Fibroblast of skin of right quadriceps (primary cell): ENCODE results near the gene LEFTY1.

Source experiments
- DNase-seq: peaks from one replicate; pipeline ENCODE4 v3.0.0-alpha.2; 2013

LEFTY1 gene

DNA sequence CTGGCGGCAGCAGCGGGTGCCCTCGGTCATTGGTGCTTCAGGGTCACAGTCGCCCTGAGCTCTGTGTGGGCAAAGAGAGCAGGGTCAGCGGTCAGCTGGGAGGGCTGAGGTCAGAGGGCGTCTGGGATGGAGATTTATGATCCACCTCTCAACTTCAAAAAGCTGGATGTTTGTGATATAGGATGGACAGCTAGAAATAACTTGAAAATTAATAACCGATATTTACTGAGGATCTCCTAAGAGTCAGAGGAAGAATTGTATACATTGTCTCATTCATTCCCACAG is 2.0 kb downstream of the LEFTY1 start:
- DNase-seq = no peak

DNA sequence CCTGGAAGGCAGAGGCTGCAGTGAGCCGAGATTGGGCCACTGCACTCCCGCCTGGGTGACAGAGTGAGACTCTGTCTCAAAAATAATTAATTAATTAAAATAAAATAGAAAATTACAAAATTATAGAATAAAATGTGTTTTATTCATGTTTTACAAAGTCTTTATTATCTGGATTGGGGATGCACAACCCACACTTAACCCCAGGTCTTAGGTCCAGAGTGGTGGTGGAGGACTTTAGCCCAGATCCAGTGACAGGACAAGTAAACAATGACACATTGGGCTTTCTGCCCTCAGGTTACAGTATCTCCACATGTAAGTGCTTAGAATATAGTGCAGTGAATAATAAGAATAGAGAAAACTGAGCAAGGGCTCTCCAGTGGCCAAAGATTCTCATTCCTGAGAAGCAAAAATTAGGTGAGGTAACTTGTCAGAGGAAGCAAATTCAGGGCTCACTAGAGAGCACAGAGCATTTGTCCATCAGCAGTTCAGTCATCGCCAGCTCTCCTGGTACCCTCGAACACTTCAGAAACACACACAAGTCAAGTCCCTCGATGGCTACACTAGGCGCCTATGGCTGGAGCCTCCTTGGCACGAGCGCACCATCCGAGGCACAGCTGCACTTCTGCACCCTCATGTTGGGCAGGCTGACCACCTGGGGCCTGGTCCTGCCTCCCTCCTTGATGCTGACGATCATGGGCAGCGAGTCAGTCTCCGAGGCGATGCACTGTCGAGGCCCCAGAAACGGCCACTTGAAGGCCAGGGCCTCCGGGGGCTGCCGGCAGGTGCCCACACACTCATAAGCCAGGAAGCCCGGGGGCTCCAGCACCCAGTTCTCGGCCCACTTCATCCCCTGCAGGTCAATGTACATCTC is 2.6 kb downstream of the LEFTY1 start:
- no peak for DNase-seq

DNA sequence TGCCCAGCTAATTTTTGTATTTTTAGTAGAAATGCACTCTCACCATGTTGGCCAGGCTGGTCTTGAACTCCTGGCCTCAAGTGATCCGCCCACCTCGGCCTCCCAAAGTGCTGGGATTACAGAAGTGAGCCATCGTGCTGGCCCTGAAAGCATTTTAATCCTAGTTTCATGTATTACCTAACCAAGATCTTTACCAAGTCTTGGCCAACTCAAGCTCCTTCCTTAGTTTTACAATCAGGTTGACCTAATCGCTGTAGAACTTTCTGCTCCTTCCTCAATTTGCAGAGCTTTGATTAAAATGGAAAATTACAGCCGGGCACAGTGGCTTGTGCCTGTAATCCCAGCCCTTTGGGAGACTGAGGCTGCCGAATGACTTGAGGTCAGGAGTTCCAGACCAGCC is 3.6 kb downstream of the LEFTY1 start:
- no peak for DNase-seq

DNA sequence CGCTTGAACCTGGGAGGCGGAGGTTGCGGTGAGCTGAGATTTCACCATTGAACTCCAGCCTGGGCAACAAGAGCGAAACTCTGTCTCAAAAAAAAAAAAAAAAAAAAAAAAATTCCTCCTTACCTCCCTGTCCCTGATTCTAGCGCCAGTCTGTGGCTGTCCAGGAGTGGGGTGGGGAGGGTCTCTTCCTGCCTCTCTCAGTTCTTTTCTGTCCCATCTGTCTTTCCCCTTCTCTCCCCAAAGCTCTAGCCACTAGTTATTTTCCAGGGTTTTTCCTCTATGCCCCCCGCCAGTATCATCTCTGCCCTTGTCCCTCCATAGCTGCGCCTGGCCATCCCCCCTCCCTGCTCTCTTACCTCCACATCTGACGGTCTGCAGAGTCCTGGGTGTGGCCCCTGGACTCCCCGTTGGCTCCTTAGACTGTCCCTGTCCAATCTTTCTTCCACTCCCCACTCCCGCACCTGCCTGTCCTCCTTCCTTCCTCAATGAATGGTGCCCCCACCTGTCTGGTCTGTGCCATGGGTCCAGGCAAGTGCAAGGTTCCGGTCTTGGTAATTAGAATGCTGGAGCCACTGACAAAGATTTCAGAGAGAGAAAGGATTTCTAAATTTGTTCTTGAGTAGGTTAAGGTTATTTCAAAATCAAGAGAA is 5.2 kb downstream of the LEFTY1 start:
- no peak for DNase-seq

DNA sequence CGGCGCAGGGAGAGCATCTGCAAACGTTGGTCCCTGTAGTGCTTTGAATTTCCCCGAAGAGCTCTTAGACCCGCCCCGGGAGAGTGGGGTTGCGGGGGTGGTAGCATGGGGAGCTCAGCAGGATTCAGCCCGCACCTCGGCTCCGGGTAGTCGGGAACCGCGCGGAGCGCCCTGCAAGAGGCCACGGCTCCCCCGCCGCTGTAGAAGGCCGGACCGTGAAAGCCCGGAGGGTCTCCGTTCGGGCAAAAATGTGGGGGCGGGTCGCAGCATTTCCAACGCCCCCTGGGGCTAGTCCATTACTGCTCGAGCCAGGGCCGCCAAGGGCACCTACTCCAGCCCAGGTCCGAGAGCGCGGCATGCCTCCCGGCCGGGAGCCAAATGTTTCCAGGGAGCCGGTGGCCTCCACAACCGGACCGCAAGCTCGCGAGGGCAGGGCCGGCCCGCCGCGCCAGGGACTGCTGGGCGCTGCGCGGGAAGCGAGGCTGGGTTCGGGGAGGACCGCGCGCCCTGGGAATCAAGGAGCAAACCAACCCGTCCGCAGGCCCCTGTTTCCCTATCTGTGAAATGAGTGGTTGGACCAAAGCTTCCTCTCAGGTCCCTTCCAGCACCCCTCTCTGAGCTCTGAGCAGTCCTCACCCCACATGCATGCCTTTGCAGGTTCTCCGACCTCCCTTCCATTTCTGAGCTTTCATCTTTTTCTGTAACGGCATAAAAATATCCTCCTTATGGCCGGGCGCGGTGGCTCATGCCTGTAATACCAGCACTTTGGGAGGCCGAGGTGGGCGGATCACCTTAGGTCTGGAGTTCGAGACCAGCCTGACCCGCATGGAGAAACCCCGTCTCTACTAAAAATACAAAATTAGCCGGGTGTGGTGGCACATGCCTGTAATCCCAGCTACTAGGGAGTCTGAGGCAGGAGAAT is 6.0 kb downstream of the LEFTY1 start:
- DNase-seq = peak; percentile 28

DNA sequence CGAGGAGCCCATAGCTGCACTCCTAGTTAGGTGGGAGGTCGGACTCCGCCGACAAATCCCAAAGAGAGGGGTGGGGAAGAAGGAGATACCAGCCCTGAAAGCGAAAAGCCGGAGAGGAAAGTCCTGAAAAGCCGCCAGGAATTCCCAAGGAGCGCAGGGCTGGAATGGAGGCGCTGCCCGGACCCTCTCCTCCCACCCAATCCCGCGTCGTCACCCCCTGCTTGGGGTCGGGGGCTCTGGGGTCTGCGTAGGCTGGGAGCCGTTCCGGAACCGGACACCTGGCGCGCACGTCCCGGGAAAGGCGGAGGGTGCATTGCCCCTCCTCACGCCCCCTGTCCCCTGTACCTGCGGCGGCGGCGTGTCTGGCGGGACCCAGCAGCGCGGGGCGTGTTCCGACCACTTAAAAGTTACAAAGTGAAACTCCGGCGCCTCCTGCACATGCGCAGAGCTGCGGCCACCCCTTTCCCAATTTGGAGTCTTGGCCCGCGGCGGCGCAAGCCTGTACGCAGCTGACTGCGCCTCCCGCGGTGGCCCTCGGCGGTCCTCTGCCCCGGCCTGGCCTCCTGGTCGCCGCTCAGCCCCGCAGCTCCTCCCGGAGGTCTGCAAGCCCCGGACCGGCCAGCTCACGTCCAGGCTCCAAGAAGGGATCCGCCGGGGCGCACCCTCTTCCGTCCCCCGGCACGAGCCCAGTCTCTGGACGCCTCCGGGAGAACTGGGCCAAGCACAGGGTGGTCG is 6.8 kb downstream of the LEFTY1 start, which contains the start of gene TMEM63A:
TMEM63A (minus strand) TSS at position 422 of the 735 bp plus-strand sequence. CDS start 4,800 bp downstream, outside the sequence.
- peak; percentile 81 for DNase-seq

DNA sequence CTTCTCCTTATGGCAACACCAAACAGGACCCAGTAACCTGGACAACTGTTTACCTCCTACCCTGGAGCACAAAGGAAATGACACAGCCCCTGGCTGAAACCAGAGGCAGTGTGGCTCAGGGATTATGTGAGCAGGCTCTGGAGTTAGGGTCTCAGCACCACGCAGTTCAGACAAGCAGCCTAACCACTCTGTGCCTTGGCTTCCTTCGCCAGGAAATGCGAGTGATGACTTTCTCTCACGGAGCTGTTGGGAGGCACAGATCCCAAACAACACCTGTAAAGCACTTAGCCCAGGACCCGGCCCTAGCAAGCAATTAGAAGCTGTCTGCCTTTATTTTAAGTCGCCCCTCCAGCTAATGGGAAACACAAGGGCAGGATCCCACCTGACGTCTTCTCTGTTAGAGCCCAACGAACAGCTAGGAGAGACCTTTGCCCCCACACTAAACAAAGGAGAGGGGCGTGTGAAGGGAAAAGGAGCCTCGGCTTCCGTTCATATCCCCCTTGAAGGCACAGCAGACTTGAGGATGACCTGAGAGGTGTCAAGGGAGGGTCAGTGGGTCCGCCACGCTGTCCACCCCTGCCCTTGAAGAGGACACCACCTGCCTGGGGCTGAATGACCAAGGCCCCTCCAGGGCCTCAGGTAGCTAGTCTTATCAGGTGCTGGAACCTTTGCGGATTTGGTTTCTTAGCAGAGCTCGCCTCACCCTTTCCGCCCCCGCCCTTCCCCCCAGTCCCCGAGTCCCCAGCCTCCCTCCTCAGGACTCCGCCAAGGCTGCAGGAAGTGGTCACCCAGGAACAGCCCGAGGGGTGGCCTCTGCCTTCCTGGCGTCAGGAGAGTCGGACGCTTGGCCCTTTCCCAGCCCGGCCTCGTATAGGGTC is 7.6 kb downstream of the LEFTY1 start:
- peak; percentile 19 for DNase-seq

DNA sequence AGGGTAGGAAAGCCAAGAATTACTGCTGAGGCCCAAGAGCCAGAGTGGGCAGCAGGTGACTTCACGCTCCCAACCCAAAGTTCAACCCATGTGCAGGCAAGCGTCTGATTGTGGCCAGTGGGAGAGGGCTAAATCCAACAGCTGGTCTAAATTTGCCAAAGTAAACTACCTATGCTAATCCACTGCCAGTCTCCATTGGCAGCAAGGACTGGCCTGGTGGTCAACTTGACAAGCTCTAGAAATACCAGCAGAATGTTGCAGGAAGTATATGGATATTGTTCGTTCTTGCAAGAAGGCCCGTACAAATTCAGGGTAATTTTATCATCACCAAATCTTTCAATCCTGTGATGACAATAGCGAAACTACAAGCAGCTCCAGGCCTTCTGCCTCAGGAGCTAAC is 8.3 kb downstream of the LEFTY1 start:
- no peak for DNase-seq

DNA sequence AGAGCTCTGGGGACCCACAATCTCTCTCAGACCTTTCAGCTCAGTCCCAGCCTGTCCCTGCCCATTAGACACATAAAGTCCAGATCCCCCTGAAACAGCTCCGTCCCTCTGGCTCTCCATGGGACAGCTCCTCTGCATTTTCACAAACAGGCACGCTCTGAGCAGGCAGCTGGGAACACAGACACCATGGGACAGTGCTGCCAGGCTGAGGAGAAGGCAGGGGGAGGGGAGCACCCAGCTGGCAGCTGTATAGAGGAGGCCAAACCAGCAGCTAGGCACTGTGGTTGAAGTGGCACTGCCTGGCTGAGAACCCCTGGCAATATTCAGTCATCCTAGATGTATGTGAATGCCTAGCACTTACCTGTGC is 8.7 kb downstream of the LEFTY1 start:
- DNase-seq = no peak

DNA sequence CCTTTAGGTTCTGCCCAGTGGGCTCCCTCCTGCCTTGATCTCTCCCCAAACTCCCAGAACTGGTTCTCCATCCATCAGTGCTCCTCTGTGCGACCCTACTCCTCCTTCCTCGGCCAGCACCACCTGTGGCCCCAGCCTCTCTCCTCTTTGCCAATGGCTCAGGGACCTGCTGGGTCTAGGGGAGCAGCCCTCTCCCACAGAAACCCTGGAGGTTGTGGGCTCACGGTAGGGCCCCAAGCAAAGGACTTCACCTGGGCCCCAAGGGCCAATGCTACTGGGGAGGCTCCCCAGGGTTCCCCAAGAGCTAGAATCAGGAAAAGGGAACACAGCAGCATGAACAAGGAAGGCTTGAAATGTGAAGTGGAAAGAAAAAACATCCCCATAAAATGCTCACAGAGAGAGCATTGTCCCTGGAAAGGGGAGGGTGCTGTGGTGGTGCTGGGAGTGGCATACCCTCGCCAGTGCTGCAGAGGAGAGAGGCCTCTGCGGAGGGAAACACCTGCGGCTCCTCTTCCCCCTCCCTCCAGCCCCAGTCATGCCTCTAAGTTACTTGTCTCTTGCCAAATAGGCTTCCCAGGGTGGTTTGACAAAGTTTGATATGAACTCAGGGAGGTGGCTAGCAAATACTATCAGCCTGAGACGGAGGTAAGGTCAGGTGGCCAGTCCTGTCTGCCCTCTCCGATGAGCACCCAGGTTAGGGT is 9.3 kb downstream of the LEFTY1 start:
- DNase-seq = no peak

DNA sequence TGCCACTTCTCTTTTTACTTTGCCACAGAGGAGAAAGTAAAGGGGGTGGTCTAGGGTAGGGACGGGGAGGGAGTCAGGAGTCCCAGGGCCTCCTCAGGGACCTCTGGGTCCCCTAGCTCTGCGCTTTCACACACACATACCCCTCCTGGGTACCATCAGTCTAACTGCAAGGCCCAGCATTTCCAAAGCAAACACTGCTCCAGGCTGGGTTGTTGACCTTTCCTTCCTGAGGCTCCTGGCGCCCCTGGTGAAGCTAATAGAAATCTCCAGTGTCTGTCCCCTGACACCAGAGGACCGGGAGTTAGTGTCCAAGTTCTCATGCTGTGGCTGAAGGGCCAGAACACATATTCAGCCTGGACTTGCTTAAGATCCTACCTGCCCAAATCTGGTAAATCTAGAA is 10.7 kb downstream of the LEFTY1 start:
- no peak for DNase-seq

DNA sequence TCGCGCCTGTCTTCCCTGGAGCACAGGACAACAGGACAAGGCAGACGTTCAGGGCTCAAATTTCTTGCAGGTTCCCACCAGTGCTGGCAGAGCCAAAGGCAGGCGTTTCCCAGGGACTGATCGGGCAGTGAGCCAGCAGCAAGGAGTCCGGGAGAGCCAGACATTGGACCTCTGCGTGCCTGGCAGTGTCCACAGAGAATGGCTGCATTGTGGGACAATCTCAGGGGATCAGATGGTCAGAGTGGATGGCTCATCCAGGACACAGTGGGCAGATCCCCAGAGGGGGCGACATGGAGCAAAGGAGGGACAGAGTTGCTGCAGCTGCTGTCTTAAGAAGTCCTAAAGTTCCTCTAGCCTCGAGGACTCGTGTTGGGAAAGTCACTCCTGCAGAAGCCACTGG is 11.4 kb downstream of the LEFTY1 start:
- DNase-seq = peak; percentile 17

DNA sequence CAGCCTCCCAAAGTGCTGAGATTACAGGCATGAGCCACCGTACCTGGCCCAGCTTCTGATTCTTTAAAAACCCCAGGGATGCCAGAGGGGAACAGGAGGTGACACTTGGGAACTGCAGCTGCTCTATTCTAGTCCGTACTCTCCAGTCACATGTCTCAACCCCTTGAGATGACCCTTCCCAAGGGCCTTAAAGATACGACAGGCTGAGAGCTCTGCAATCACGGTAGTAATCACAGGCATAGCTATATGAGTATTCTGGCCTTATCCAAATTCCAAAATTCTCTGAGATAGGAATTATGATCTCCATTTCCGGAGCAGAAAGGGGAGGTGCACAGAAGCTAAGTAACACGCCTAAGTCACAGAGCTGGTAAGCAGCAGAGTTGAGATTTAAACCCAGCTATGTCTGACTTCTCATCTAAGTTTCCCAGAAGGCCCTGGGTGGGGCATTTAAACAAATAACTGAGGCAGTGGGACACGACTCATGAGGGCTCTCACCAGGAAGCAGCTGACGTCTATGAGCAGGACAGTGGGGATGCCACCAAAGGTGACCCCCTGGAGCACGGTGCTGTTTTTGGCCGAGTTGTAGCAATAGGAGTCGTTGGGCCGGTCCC is 11.9 kb downstream of the LEFTY1 start:
- DNase-seq = no peak

DNA sequence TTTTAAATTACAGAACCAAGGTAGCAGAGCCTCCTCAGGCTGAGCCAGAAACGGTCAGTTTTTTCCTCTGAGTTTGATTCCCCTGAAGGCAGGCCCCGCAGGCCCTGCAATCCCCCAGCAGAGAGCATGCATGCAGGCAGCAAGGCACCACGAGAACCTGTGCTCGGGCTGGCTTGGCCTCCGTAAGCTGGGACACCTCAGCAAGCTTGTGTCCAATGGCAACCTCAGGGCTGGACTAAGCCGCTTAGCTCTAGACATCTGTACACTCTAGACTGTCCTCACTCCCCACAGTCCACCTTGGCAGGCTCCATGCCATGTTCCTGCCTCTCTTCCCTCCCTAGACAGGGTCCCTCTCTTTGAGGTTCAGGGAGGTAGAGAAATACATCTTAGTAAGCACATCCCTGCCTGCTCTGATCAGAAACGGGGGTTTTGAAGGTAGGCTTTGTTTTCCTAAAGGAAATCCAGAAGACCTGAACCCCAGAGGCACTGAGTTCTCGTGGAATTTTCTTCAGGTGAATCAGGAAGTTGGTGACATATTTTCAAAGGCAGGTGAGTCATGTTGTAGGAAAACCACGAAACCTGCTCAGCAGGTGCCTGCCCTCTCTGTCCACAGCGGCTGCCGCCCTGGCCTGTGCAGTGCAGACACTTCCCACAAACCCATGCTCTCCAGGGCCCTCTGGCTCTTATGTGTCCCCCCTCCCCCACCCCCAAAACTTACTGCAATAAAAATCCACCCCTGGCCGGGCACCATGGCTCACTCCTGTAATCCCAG is 13.7 kb downstream of the LEFTY1 start:
- no peak for DNase-seq

DNA sequence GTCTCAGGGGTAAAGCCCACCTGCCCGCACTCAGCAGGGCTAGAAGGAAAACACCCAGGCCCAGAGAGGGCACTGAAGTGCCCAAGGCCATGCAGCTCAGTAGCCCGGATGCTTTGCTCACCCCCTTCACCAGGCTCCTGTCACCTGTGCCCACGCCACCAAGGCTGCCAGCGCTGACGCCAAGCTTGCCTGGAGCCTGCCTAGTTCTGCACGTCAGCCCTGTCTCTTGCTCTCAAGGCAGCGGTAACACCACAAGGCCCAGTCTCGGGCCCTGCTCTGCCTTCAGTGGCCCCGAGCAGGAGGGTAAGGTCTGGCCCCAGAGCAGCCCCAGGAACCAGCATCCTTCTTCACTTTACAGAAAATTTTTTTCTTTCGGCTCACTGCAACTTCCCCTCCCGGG is 14.5 kb downstream of the LEFTY1 start:
- no peak for DNase-seq

DNA sequence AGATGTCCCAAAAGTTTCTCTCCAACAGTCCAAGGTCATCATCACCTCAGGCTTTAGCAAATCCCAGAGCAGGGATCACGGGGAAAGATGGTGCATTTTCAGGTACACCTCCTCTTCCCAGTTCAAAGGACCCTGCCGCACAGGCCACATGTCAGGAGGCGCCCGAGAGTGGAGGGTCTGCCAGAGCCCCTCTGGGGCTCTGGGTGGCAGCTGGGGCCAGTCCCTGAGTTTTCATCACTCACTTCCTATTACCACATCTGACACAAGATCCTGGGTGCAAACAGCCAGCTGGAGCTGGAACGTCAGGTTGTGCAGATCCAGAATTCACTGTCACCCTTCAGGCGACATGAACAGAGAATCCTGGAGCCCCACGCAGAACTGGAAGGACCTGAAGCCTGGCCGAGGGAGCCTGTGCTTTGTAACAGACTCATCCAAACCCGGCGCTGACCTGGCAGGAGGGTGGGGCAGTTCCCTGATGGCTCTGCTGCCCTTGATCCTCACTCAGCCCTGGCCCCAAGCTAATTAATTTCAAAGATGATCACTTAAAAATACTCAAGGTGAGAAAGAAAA is 15.6 kb downstream of the LEFTY1 start:
- DNase-seq = no peak

DNA sequence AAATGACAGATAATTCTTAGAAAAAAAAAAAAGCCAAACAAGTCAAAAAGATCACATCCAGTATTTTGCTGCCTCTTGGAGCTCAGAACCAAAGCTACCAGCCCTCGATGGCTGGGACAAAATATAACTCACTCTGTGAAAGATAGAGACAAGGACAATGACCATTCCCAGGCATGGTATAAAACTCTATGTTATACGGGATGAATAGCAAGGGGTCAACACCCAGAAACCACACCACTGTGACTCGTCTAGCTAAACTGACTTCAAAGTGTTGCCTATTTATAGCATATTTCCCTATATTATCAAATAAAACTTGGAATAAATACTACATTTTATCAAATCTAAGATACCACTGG is 16.9 kb downstream of the LEFTY1 start:
- DNase-seq = no peak

DNA sequence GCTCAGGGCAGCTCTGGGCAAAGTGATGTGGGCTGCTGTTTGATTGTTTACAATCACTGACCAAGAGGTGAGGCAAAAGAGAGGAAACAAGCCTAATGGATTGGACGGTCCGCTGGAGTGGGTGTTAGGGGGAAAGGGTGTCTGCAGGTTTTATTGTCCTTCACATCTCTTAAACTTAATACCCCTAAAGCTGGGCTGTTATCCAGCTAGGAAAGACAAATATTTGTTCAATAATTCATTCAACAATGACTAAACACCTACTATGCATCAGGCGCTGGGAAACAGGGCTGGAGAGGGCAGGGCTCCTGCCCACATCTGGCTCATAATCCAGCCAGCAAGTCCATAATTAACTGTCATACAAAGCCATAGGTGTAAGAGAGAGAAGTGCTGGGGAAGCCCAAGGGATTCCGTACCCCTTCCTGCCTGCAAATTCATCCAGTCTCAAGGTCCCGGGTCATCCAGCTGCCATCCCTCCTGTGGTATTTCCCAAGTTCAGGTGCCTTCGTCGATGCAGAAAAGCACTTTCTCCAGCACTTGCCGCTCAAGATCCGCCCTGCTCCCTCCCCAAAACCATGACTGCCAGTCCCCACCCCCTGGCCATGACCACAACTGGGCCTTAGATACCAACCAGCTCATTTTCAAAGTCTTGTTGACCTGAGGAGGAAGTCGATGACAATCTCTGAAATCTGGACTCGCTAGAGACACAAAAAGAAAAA is 17.4 kb downstream of the LEFTY1 start:
- DNase-seq = no peak

DNA sequence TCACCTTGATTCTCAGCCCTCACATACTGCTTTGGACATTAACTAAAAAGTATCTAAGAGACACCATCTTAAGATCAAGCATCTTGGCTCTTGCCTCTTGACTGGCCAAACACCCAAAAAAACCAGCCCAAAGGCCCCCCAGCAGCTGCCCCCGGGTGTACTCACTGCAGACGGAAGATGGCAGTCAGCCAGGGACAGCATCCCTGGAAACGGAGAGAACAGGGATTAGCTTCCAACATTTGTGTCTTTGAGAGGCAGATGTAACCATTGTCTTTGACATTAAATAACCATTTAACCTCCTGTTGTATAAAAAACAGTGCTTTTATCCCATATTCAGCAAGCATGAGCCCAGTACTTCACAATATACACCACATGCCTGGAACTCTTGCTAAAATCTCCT is 18.0 kb downstream of the LEFTY1 start:
- DNase-seq = no peak
